Islet precursor cell (in vitro differentiated cells): Measurements from ENCODE around the gene ANO9.
A peak's percentile ranks its signal among the peaks of the same experiment; 100 is the strongest.
"Not testable (repeated sequence)": the region's sequence is repeated elsewhere in the genome, so short reads cannot be mapped to it uniquely, and the experiment has no call there.

Experiments used
- DNase-seq: peaks from one replicate; pipeline ENCODE4 v3.0.0-alpha.2; 2018

ANO9 gene

DNA sequence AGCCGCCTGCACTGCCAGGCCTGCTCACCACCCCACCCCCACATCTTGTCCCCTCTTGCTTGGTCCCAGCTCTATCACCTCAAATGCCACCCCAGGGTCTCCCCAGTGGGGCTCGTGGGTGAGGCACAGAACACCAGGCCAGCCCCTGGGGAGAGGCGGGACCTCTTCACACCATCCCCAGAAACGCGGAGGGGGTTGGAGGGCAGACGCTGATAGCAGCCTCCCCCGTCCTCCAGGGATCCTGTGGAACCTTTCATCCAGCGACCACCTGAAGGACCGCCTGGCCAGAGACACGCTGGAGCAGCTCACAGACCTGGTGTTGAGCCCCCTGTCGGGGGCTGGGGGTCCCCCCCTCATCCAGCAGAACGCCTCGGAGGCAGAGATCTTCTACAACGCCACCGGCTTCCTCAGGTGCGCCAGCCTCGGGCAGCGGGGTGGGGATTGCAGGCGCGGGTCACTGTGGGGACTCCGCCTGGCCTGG is 42.0 kb downstream of the ANO9 start:
- no peak for DNase-seq

DNA sequence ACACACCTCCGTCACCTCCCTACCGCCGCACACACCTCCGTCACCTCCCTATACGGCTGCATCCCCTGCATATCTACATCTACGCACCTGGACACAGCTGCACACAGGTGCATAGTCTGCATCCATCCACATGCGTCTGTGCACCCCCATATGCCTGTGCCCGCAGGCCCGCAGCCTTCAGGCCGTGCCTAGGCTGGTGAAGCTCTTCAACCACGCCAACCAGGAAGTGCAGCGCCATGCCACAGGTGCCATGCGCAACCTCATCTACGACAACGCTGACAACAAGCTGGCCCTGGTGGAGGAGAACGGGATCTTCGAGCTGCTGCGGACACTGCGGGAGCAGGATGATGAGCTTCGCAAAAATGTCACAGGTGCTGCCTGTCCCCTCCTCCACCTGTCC is 43.0 kb downstream of the ANO9 start:
- DNase-seq, result no peak

DNA sequence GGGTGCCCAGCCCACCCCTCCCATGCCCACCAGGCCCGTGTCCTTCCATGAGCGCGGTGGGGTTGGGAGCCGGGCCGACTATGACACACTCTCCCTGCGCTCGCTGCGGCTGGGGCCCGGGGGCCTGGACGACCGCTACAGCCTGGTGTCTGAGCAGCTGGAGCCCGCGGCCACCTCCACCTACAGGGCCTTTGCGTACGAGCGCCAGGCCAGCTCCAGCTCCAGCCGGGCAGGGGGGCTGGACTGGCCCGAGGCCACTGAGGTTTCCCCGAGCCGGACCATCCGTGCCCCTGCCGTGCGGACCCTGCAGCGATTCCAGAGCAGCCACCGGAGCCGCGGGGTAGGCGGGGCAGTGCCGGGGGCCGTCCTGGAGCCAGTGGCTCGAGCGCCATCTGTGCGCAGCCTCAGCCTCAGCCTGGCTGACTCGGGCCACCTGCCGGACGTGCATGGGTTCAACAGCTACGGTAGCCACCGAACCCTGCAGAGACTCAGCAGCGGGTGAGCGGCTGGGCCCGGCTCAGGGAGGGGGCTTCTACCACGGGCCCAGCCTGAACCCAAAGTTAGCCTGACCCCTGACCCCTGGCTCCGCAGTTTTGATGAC is 44.8 kb downstream of the ANO9 start:
- no peak for DNase-seq

DNA sequence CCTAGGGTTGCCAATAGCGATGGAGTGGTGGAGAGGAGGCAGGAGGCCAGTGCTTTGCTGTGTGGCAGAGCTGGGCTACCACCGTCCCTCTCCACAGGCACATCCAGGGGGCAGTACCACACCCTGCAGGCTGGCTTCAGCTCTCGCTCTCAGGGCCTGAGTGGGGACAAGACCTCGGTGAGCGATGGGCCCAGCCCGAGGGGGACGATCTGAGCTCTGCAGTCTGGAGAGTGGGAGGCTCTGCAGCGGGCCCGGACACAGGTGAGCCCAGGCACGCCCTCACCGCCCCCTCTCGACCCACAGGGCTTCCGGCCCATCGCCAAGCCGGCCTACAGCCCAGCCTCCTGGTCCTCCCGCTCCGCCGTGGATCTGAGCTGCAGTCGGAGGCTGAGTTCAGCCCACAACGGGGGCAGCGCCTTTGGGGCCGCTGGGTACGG is 45.3 kb downstream of the ANO9 start:
- DNase-seq, result no peak

DNA sequence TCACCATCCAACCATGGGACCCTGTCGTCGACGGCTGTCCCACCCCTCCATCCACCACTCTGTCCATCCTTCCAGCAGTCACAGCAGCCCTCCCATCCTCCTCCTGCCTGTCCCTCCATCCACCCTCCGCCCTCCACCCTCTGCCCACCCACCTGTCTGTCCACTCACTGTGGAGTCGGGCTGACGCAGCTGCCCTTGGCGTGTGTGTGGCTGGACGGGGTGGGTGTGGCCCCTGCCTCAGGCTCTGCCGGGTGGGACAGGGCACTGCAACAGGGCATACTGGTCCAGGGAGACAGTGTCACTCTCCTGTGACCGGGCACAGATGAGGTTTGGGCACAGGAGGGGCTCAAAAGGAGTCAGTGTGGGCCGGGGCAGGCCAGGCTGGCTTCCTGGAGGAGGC is 45.9 kb downstream of the ANO9 start:
- DNase-seq, result no peak

DNA sequence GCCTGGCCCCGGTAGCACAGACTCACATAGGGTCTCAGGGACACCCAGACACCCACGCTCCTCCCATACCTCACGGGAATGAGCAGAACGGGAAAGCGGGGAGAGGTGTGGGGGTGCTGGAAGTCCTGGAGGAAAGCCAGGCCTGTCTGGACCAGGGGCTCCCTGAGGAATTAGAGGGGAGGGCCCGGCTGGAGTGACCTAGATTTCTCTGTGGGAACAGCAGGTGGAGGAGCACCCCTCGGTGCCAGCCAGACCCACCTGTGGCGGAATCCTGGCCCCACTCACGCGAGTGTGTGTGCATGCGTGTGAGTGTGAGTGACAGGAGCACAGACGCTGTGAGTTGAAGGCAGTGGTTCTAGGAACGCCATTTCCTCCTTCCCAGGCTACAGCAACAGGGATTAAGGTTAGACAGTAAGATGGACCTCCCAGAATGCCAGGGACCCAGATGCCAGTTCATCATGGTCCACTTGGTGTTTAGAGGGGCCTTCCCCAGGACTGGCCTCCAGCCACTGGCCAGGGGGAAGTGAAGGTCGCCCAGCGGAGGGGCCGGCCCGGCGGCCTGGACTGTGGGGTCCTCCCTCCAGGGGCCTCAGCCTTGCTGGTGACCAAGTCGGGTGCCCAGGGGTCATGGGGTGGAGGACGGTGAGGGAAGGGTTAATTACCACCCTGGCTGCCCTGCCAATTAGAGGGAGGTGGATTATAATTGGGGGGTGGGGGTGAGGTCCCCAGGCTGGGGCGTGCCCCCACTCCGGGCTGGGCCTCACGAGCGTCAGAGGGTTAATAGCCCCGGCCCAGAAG is 46.8 kb downstream of the ANO9 start:
- DNase-seq, result no peak

DNA sequence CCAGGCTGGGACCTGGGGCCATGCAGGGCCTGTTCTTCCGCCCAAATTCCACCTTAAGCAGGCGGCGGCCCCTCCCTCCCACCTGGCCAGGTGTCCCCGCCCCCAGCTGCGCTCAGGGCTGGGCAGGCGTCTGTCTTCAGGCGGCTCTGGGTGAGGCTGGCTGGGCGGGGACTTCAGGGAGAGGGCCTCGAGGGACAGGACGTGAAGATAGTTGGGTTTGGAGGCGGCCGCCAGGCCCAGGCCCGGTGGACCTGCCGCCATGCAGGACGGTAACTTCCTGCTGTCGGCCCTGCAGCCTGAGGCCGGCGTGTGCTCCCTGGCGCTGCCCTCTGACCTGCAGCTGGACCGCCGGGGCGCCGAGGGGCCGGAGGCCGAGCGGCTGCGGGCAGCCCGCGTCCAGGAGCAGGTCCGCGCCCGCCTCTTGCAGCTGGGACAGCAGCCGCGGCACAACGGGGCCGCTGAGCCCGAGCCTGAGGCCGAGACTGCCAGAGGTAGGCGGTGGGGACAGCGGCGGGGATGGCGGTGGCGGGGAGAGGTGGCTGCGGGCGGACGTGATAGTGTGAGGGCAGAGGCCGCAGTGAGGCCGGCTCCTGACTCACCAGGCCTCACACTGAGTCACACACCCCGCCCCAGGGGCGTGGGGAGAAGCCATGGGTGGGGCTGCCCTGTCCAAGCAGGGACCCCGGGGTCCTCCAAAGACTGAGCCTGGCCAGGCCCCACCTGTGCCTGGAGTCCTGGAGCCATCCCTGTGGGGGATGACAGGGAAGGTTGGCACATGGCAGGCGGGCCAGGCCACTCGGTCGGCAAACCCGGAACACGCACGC is 47.6 kb downstream of the ANO9 start, which contains the start of gene PKP3:
TSS of gene PKP3 (plus strand) at position 176 of the 824 bp plus-strand sequence. CDS start at position 260, 84 bp downstream.
- DNase-seq, result peak; percentile 97

DNA sequence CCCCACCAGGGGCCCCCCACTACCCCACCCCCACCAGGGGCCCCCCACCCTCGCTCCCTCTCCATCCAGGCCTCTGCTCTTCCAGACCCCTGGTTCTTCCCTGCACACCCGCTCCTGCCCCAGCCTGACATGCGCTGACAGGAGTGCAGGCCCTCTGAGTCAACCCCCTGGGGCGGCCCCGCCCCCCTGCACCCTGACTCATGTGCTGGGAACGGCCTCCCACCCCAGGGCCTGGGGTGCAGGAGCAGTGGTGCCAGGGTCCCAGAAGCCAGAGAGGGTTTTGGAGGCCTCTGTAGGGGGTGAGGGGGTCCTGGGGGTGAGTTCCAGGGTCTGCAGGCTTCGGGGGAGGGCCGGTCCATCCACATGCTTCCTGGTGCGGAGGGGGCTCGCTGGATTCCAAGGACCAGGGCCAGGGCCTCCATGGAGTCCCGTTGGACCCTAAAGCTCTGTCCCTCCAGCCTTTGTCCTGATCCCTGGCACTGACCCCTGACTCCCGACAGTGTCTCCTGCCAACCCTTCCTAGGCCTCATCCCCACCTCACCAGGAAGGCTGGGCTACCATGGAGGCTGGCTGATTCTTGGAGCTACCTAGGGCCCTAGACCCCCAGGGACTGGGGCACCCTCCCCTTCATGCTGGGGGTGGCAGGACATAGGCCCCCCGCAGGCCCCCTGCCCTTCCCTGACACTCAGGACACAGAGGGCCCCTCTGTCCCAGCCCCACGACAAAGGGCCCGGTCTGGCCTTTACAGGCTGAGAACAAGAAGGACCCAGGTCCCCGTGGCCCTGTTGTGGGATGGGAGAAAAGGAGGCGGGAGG is 48.4 kb downstream of the ANO9 start:
- DNase-seq, result peak; percentile 96

DNA sequence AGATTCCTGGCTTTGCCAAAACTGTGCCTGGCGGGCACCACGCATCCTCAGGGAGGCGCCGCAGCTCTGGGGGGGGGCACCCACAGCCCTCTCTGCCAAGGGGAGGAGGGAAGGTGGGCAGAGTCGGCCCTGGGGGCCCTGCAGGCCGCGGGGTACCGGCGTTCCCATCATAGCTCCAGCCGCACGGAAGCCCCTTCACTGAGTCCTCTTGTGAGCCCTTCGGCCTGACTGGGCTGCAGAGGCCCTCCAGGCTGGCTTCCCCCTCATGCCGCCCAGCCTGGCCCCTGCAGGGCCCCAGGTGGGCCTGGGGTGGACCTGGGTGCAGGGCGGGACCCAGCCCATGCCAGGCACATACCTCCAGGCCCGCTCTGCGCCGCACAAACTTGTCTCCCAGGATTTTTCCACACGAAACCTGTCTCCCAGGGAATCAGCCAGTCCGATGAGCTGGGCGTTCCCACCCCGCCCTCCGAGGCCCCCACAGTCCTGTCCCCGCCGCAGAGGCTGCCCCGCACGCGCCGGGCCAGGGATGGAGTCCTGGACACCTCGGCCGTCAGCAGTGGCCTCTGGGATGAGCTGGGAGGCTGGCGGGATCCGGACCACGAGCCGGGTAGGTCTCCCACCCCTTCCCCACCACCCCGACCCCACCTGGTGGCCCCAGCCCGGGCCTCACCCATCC is 49.6 kb downstream of the ANO9 start:
- no peak for DNase-seq

DNA sequence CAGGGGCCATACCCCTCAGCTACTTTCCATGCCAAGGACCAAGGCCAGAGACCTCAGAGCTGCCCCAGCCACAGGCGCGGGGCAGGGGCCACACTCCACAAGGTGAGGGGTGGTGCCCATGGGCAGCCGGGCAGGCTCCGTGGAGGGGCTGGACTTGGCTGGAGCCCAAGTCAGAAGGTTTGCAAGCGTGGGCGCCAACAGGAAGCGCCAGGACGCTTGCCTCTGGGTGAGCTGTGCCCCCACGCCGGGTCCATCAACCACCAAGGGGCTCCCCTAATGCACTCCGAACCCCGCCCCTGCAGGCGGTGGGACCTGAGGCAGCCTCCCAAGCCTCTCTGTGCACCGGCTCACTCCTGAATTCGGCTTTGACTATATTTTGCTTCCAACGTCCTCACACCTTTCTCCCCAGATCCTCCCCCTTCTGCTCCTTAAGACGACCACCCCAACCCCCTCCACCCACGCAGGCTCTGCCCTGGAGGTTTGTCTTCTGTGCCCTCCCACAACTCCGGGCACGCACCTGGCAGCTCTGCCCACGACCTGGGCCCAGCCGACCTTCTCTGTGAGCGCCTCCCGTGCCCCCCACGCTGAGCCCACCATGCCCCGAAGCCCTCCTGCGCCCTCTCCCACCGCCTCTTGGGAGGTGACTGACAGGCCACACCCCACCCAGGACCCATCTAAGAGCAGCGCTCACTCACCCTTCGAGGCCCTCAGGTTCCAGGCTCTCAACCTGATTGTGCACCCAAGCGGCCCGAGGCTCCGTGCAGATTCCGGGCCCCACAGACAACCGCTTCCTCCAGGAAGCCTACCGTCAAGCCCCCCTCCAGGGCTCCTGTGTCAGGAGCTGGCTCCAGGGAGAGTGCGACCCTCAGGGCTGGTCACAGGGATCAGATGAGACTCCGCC is 50.4 kb downstream of the ANO9 start:
- DNase-seq, result no peak

DNA sequence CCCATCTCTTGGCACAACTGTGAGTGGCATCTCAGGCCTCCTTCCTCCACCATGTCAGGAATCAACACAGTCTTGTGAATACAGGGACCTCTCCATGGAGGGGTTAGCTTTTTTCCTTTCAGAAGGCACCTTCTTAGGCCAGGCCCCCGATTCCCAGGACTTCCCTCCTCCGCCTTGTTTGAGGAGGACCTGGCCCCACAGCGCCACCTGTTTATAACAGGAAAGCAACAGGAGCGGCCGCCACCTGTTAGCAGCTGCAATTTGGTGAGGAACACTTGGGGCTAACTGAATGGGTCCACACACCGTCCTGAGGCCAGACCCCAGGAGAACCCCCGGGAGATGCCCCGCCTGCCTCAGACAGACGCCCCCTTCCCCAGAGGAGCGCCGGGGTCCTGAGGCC is 51.6 kb downstream of the ANO9 start:
- no peak for DNase-seq

DNA sequence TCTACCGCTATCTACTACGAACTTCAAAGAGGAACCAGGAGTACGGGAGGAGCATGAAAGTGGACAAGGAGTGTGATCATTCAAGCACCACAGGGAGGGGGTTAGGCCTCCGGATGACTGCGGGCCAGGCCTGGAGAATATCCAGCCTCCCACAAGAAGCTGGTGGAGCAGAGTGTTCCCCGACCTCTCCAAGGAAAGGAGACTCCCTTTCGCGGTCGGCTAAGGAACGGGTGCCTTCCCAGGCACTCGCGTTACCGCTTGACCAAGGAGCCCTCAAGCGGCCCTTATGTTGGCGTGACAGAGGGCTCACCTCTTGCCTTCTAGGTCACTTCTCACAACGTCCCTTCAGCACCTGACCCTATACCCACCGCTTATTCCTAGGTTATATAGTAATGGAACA is 52.4 kb downstream of the ANO9 start:
- not testable (repeated sequence) for DNase-seq

DNA sequence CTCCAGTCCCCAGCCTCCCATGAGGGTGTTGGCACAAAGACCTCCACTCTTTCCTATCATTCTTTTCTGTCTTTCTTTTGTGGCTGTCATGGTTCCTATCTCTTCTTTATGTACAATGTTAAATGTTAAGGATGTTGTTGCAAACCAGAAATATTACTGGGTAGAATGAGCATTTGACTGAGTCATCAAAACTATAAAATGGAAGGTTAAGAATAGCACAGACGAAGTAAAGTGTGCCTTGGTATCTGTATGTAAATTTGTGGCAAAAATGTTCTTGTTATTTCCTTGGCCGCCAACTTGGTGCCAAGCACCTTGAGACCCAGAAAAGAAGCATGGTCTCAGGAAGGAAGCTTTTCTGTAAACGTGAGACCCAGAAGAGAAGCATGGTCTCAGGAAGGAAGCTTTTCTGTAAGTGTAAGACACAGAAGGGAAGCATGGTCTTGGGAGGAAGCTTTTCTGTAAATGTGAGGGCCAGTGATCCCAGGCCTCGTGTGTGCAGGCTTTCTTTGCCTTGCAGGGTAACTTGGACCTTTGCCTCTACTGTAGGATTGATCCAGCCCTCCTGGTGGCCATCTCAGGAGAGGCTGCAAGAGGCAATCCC is 54.5 kb downstream of the ANO9 start:
- no peak for DNase-seq

DNA sequence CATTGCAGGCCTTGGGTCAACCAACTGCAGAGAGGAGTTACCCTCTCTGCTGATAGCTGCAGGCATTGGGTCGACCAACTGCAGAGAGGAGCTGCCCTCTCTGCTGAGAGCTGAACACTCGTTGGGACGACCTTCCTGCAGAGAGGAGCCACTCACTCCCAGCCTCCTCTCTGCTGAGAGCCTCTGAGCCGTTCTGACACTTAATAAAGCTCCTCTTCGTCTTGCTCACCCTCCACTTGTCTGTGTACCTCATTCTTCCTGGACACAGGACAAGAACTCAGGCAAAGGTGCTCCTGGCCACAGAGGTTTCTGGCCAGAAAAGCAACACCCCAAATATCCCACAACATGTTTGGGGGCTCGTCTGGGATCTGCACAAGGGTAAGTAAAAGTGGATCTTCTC is 55.3 kb downstream of the ANO9 start:
- no peak for DNase-seq

DNA sequence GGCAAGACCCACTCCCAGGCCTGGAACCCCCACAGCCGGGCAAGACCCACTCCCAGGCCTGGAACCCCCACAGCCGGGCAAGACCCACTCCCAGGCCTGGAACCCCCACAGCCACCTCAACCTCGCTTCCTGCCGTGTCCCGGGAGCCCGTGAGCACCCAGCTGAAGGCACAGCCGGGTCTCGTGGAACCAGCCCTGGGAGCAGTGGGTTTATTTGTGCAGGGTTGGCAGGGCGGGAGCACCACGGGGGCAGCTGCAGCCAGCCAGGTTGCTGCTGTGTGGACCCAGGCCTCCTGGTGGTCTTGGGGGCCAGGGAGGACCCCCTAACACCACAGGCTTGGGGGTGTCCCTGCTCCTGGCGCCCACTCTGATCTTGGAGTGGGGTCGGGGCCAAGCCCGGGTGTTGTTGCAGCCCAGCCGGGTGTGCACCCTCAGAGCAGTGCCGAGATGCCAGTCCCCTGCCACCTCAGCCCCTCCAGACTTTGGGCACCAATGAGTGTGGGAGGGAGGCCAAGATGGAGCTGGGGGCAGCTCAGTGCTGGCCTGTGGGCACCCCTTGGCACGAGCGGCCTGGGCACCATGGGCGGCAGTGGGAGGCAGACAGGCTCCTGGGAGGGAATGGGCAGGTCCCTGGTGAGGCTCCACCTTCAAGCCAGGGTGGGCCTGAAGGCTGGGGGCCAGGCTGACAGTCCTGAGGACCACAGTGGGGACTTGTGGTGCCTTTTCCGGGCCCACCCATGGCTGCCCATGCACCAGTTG is 56.0 kb downstream of the ANO9 start:
- DNase-seq, result no peak

DNA sequence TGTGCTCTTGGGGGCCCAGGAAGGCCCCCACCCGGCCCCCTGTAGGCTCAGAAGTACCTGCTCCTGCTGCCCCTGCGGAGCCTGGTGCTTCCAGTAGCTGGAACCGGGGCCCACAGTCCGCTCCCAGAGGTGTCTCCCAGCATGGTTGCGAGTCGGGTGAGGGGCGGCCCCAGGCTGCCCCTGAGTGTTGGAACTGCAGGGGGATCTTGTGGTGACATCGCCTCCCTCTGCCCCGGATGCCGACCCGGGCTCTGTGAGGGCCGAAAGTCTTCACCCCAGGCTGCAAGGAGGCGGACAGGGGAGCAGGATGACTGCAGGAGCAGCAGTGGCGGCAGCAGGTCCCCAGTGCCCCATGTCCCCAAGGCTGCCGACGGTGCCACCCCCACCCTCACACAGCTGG is 57.3 kb downstream of the ANO9 start:
- no peak for DNase-seq

DNA sequence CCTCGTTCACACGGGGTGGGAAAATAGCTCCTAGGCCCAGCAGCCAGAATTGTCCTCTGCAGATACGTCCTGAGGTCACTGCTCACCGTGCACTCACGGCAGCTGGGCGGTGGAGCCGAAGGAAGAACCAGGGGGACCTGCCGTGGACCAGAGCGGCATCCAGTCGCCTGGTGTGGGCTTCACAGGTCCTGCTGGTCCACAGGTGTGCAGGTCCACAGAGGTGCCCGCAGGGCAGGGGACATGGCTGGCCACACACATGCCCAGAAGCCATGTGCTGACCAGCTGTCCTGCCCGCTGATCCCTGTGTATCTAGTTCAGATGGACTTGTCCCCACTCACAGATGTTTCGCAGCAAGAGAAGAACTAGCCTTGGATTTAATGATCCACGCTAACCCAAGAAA is 58.4 kb downstream of the ANO9 start:
- DNase-seq, result no peak

DNA sequence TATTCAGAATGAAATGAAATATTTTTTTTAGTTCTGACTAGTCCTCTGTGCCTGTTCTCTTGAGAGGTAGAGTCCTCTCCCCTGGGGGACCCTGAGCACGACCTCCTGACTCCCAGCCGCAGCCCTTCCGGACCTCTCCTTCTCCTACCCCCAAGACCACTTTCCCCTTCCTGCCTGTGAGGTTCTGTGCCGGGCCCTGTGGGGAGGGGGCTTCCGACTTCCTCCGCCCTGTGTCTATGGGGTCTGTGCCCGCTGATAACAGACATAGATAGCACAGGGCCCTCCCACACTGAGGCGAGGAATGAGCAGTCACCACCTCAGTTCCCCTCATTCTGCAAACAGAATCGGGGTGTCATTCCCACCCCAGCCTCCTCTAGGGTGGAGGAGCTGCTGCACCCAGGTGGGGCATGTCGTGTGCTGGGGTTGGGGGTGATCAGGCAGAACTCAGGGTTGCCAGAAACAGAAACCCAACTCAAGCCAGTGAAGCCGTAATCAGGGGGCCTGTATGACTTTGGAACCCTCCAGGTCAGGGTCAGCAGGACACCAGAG is 59.7 kb downstream of the ANO9 start:
- DNase-seq, result no peak

DNA sequence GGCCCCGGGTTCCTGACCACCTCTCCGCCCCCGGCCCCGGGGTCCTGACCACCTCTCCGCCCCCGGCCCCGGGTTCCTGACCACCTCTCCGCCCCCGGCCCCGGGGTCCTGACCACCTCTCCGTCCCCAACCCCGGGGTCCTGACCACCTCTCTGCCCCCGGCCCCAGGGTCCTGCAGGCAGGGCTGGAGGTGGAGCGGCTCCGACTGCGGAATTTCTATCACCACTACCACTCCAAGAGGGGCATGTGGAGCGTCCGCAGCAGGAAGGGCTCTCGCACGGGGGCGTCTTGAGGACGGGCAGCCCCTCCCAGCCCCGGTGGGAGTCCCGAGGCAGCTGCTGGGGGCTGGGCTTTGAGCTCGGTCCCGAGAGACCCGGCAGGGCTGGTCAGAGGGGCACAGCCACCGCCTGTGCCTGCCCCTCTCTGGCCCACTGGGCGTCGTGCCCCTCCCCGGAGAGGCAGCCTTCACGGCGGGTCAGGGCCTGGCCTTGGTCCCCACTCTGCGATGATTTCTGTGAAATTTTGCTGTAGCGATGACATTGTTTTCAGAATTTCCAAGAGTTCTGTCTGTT is 60.2 kb downstream of the ANO9 start:
- no peak for DNase-seq
